Measurements from ENCODE around the gene BLOC1S4.

- no peak for TF ChIP-seq CTCF (IDR thresholded peaks at IDR 0.05)
- TF ChIP-seq USF2 (IDR thresholded peaks at IDR 0.05; ENCODE audit: borderline replicate concordance, low read depth, low read length) = no peak
- TF ChIP-seq TCF12 (IDR thresholded peaks at IDR 0.05) = no peak
- TF ChIP-seq RAD21 (IDR thresholded peaks at IDR 0.05; ENCODE audit: low read length) = no peak
- no peak for TF ChIP-seq SMC3 (IDR thresholded peaks at IDR 0.05; ENCODE audit: low read depth, low read length)
- TF ChIP-seq EP300 (IDR thresholded peaks at IDR 0.05; ENCODE audit: borderline replicate concordance in 1 of 2, low read depth in 1 of 2, low read length in 1 of 2) = no peak
- no peak for TF ChIP-seq TEAD4 (IDR thresholded peaks at IDR 0.05; ENCODE audit: borderline replicate concordance, insufficient read depth)
Measured at GRCh38 chr4:6699903-6700302, 16.1 kb upstream of the BLOC1S4 start.
